NCI-H2029 (cell line): ENCODE measurements around the gene AGPAT3.

Experiments
- DNase-seq: peaks from one replicate; lab custom pipeline; 2025; lab: John Stamatoyannopoulos, UW

AGPAT3 gene

DNA sequence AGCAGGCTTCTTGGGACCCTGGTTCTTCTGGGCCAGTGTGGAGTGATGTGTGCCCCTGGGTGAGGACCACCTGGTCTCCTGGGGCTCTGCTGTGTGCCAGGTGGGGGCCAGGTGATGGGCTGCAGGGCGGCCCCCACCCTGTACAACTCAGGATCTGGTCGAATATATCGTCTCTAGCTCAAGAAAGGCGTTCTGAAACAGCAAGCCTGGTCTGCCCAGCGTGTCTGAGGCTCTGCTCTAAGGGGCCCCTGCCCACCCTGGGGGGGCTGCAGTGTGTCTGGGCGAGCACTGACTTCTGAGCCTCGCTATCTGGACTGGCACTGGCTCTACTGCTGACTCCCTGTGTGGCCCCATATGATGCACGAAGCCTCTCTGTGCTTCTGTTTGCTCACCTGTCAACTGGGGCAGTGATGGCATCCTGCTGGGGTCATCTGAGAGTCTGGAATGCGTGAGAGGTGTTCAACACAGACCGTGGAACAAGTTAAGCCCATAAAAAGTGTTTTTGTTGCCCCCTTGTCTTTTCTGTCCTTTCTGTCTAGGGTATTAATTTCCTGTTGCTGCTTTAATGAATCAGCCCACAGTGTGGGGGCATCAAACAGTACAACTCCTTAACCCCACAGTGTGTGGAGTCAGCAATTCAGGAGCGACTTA, 91.1 kb downstream of the AGPAT3 start:
- DNase-seq: no peak

GRCh38 chr21:43956670-43957035, 91.6 kb downstream of the AGPAT3 start:
- DNase-seq: no peak

- no peak for DNase-seq
Observed at GRCh38 chr21:43957128-43957571, 92.1 kb downstream of the AGPAT3 start.

- no peak for DNase-seq
Observed at GRCh38 chr21:43957611-43958362, 92.8 kb downstream of the AGPAT3 start.

DNA sequence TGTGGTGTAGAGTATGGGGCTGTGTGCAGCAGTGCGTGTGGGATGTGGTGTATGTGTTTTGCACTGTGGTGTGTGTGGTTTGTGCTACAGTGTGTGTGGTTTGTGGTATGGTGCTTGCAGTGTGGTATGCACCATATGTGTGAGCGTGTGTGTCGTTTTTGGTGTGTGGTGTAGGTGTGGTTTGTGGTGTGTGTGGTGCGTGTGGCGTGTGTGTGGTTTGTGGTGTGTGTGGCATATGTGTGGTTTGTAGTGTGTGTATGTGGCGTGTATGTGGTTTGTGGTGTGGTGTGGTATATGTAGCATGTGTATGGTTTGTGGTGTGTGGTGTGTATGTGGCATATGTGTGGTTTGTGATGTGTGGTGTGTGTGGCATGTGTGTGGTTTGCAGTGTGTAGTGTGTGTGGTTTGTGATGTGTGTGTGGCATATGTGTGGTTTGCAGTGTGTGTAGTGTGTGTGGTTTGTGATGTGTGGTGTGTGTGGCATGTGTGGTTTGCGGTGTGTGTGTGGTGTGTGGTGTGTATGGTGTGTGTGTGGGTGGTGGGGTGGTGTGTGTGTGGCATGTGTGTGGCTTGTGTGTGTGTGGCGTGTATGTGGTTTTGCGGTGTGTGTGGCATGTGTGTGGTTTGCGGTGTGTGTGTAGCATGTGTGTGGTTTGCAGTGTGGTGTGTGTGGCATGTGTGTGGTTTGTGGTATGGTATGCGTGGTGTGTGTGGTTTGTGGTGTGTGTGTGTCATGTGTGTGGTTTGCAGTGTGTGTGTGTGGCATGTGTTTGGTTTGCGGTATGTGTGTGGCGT, 93.5 kb downstream of the AGPAT3 start:
- DNase-seq: no peak

- DNase-seq: no peak
Observed at GRCh38 chr21:43959231-43960116, 94.5 kb downstream of the AGPAT3 start.

DNA sequence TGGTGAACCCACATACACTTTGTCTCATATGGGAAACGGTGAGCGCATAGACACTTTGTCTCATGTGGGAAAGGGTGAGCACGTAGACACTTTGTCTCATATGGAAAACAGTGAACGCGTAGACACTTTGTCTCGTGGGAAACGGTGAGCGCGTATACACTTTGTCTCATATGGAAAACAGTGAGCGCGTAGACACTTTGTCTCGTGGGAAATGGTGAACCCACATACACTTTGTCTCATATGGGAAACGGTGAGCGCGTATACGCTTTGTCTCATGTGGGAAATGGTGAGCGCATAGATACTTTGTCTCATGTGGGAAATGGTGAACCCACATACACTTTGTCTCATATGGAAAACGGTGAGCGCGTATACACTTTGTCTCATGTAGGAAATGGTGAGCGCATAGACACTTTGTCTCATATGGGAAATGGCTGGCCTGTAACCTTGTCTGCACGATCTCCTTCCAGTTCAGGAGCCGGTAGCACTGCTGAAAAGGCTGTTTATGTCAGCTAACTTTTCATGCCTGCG, 96.4 kb downstream of the AGPAT3 start:
- DNase-seq: no peak

GRCh38 chr21:43965911-43966585, 101.0 kb downstream of the AGPAT3 start:
- DNase-seq: no peak

GRCh38 chr21:43966946-43967512, 102.0 kb downstream of the AGPAT3 start:
- no peak for DNase-seq

- no peak for DNase-seq
Observed at GRCh38 chr21:43967981-43968380, 103.0 kb downstream of the AGPAT3 start.

DNA sequence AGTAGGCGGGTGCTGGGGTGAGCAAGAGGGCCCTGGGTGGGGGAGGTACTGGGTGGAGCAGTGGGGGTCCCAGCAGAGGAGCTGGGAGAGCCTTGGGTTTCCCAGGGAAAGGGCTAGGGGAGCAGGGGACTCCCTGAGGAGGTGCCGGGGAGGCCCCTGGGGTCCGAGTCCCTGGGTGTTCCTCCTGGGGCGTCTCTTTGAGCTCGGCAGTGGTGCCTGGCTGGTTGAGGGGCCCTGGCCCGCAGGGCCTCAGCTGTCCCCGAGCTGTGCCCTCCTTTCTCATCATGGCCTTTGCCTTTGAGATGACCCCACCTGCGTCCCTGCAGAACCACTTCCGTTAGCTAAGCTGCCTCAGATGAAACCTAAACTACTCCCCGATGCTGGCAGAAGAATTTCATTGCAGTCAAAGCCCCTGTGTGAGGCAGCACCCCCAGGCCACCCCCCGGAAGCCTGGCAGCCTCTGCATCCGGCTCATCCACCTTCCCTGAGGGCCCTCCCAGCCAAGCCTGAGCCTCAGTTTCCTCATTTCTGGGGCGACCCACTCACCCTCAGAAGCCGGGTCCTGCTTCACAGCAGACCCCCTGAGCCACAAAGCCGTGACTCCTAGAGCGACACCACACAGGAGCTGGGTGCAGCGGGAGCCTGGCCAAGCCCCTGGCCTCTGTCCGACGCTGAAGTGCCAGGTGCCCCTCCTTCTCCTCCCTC, 103.5 kb downstream of the AGPAT3 start:
- no peak for DNase-seq

DNA sequence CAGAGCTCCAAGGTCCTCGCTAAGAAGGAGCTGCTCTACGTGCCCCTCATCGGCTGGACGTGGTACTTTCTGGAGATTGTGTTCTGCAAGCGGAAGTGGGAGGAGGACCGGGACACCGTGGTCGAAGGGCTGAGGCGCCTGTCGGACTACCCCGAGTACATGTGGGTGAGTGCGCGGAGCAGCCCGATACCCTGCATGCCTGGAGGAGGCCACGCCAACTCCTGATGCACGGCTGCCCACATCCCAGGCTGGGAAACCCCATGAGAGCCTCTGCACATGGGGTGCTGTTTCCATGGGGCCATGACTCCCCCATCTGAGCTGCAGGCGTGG, 104.1 kb downstream of the AGPAT3 start:
- no peak for DNase-seq

DNA sequence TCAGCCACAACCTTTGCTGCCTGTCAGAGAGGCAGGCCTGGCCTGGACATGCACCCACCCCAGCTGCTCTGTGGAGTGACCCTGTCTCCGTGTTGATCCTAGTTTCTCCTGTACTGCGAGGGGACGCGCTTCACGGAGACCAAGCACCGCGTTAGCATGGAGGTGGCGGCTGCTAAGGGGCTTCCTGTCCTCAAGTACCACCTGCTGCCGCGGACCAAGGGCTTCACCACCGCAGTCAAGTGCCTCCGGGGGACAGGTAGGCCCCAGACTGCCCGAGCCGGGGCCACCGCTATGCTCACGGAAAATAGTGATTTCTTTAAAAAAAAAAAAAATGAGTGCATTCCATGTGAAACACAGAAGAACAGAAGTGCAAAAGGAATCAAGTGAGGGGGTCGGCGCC, 105.5 kb downstream of the AGPAT3 start:
- no peak for DNase-seq

DNA sequence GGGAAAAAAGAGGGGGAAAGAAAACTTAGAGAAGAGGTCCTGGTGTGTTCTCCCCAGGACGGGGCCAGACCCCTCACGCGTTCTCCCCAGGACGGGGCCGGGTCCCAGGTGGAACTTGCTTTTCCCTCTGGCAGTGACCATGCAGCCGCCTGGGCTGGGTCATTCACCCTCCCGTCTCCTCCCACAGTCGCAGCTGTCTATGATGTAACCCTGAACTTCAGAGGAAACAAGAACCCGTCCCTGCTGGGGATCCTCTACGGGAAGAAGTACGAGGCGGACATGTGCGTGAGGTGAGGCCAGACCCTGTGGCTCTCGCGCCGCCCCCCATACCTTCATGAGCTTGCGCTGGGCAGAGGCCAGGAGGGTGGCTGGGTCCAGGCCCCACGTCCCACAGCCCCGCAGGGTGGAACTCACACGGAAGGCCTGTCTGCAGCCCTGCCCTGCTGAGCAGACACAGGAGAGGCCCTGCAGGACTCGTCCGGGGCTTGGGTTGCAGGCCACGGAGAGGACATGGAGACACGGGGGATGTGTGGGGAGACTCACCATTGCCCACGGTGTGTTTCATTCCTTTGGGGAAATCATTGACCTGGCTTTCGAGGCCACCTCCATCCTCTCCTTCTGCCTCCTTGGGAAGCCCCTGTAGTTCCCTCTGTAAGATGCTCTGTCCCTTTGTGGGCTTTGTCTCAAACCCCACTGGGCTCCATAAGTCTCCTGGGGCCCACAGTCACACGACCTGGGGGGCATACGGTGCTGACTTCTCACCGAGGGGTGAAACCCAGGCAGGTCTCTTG, 106.4 kb downstream of the AGPAT3 start:
- DNase-seq: no peak

GRCh38 chr21:43971992-43972255, 106.9 kb downstream of the AGPAT3 start:
- no peak for DNase-seq

DNA sequence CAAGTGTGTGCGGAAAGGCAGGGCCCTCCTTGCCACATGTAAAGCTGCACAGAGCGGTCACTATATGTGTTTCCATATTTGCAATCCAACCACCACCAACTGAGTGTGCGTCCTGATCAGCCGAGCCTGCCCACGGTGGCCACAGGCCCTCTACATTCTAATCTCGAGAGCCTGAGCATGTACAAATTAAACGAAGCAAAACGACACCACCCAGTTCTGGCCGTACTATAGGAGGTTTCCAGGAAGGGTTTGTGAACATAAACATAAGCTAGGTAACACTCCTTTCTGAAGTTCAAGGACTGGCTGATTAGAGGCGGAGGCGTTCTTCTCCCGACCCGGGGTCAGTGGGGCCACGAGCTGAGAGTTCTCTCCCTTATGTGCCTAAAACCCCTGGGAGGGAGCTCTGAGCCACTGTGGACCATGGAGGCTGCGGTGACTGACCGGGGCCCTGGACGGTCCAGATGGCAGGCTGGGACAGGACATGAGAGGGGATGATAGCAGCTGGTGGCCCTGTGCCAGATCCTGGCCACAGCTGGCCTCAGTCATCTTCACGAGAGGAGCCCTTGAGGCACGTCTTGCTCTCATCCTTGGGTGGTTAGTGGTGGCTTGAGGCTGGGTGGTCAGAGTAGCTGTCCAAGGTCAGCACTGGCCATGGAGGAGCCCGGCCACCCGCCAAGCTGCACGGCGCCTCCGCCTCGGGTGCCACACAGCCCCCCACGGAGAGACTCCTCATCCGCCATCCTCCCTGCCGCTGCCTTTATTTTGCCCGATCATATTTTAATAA, 108.0 kb downstream of the AGPAT3 start:
- DNase-seq: no peak

GRCh38 chr21:43973634-43973955, 108.6 kb downstream of the AGPAT3 start:
- DNase-seq: no peak

GRCh38 chr21:43974791-43975468, 109.9 kb downstream of the AGPAT3 start:
- DNase-seq: no peak
